Fibroblast of skin of right quadriceps (primary cell): ENCODE results near the gene VAV2.

Source experiments
- DNase-seq: peaks from one replicate; pipeline ENCODE4 v3.0.0-alpha.2; 2013

VAV2 gene

GRCh38 chr9:133833388-133834025 is 158.6 kb downstream of the VAV2 start:
- no peak for DNase-seq

GRCh38 chr9:133832877-133833276 is 159.2 kb downstream of the VAV2 start:
- DNase-seq, result no peak

GRCh38 chr9:133830711-133831110 is 161.4 kb downstream of the VAV2 start:
- no peak for DNase-seq

- DNase-seq, result no peak
These were observed 161.8 kb downstream of the VAV2 start for GRCh38 chr9:133830310-133830709.

GRCh38 chr9:133828338-133828997 is 163.7 kb downstream of the VAV2 start:
- no peak for DNase-seq

GRCh38 chr9:133826289-133827085 is 165.6 kb downstream of the VAV2 start:
- peak; percentile 14 for DNase-seq

- DNase-seq, result peak; percentile 83
These were observed 166.4 kb downstream of the VAV2 start for GRCh38 chr9:133825555-133826218.

GRCh38 chr9:133824802-133825186 is 167.3 kb downstream of the VAV2 start:
- no peak for DNase-seq

GRCh38 chr9:133824106-133824801 is 167.9 kb downstream of the VAV2 start:
- no peak for DNase-seq

GRCh38 chr9:133823189-133824105 is 168.7 kb downstream of the VAV2 start:
- no peak for DNase-seq

GRCh38 chr9:133822430-133823065 is 169.6 kb downstream of the VAV2 start:
- DNase-seq, result no peak

- no peak for DNase-seq
These were observed 170.3 kb downstream of the VAV2 start for GRCh38 chr9:133821601-133822429.

GRCh38 chr9:133819923-133820322 is 172.2 kb downstream of the VAV2 start:
- no peak for DNase-seq

- DNase-seq, result no peak
These were observed 173.7 kb downstream of the VAV2 start for GRCh38 chr9:133818444-133818843.

- no peak for DNase-seq
These were observed 176.3 kb downstream of the VAV2 start for GRCh38 chr9:133815781-133816180.

GRCh38 chr9:133814586-133815208 is 177.4 kb downstream of the VAV2 start:
- DNase-seq, result no peak

GRCh38 chr9:133813749-133814585 is 178.2 kb downstream of the VAV2 start:
- peak; percentile 34 for DNase-seq

- DNase-seq, result no peak
These were observed 179.0 kb downstream of the VAV2 start for GRCh38 chr9:133812941-133813748.
